HUES6 (cell line): ENCODE results near the gene FOXF2.
"Not testable (repeated sequence)": the region's sequence is repeated elsewhere in the genome, so short reads cannot be mapped to it uniquely, and the experiment has no call there.

Source experiments
- H3K27ac ChIP-seq: 2 replicates; pipeline ENCODE4 v1.7.0; 2013; ENCODE audit warnings: low read depth, mild to moderate bottlenecking, low read length, inconsistent platforms
- H3K27me3 ChIP-seq: 2 replicates; pipeline ENCODE4 v1.6.1; 2013; ENCODE audit warnings: low read length; ENCODE audit not compliant: control insufficient read depth, insufficient read depth
- H3K36me3 ChIP-seq: 2 replicates; pipeline ENCODE4 v1.6.1; 2013; ENCODE audit warnings: low read length; ENCODE audit not compliant: control insufficient read depth, insufficient read depth
- H3K4me1 ChIP-seq: 2 replicates; pipeline ENCODE4 v1.6.1; 2013; ENCODE audit warnings: low read length; ENCODE audit not compliant: control insufficient read depth, insufficient read depth
- H3K4me3 ChIP-seq: 2 replicates; pipeline ENCODE4 v1.5.1; 2013; ENCODE audit warnings: low read depth, low read length
- H3K9ac ChIP-seq: one replicate; pipeline ENCODE4 v1.6.1; 2013; ENCODE audit warnings: mild to moderate bottlenecking, low read length
- H3K9me3 ChIP-seq: 2 replicates; pipeline ENCODE4 v1.6.1; 2013; ENCODE audit warnings: low read depth, low read length; ENCODE audit not compliant: control insufficient read depth, insufficient read depth

Gene FOXF2

GRCh38 chr6:1363729-1364572, 25.4 kb upstream of the FOXF2 start:
- H3K27me3 ChIP-seq = peaks cover 32% of the 10 kb centered on the region

GRCh38 chr6:1364791-1365190, 24.6 kb upstream of the FOXF2 start:
- no peak overlapping the region for H3K9ac ChIP-seq
- H3K27me3 ChIP-seq = peaks cover 32% of the 10 kb centered on the region
- no peak overlapping the region for H3K27ac ChIP-seq
- H3K4me3 ChIP-seq = no peak overlapping the region
- no peaks in the 10 kb centered on the region for H3K36me3 ChIP-seq
- peaks cover 7% of the 10 kb centered on the region; the same call in 1 of the 2 replicates for H3K9me3 ChIP-seq
- H3K4me1 ChIP-seq = no peaks in the 10 kb centered on the region; the same call in 1 of the 2 replicates

More at GRCh38 chr6:1363729-1364572, 25.4 kb upstream of the FOXF2 start:
- H3K4me1 ChIP-seq = no peaks in the 10 kb centered on the region; the same call in 1 of the 2 replicates
- no peaks in the 10 kb centered on the region for H3K36me3 ChIP-seq
- no peaks in the 10 kb centered on the region for H3K9me3 ChIP-seq
- H3K9ac ChIP-seq = no peak overlapping the region
- no peak overlapping the region for H3K27ac ChIP-seq
- H3K4me3 ChIP-seq = no peak overlapping the region

DNA sequence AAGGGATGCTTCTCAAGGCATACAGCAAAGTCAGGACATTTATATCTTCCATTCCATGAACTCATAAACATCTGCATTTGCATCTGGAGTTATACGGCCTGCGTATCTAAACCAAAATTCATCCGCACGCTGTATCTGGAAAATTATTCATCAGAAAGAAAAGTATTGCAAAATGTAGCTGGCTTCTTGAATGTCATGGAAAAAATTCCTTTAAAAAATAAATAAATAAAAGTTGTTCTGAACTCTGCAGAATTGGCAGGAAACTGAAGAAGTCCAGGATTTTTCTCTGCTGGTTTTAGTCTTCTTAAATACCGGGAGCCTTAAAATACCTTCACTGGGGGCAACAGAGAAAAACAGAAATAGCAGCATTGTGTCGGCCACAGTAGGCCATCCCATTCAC, 23.7 kb upstream of the FOXF2 start:
- Histone ChIP-seq H3K4me1 (no peaks in the 10 kb centered on the region; the same call in 1 of the 2 replicates), H3K27me3 (peaks cover 32% of the 10 kb centered on the region), H3K4me3 (no peak overlapping the region), H3K27ac (no peak overlapping the region), H3K9me3 (peaks cover 11% of the 10 kb centered on the region; the same call in 1 of the 2 replicates), H3K36me3 (no peaks in the 10 kb centered on the region), H3K9ac (no peak overlapping the region)

DNA sequence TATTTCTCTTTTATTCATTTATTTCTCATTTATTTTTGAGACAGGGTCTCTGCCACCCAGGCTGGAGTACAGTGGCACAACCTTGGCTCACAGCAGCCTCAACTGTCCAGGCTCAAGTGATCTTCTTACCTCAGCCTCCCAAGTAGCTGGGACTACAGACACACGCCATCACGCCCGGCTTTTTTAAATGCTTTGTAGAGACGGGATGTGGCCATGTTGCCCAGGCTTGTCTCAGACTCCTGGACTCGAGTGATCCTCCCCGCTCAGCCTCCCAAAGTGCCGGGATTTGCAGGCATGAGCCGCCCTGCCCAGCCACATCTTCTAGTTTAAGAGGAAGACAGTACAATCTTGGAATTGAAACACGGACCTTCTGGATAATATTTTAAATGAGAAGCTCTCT, 21.6 kb upstream of the FOXF2 start:
- Histone ChIP-seq H3K4me3 (no peak overlapping the region), H3K36me3 (no peaks in the 10 kb centered on the region), H3K9me3 (peaks cover 11% of the 10 kb centered on the region; the same call in 1 of the 2 replicates), H3K27me3 (peaks cover 43% of the 10 kb centered on the region), H3K9ac (no peak overlapping the region), H3K27ac (no peak overlapping the region), H3K4me1 (no peaks in the 10 kb centered on the region; the same call in 1 of the 2 replicates)

DNA sequence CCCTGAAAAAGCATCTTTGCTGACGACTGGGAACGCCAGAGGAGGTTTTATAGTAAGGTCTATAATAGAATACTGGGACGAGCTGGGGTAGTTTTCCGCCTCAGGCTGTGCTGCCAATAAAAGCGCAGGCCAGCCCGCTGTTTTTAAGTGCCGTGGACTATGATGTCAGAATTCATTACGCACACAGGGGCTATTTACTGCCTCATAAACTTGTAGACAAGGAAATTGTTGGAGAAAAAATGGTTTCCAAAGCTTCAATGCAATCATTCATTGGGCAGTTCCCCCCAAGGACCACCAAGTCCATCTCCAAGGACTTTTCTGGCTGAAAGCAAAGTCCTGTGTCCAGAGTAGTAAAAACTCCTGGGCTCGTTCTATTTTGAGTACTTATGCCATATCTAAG, 20.4 kb upstream of the FOXF2 start:
- H3K4me1 ChIP-seq = no peaks in the 10 kb centered on the region; the same call in 1 of the 2 replicates
- no peak overlapping the region for H3K9ac ChIP-seq
- H3K27ac ChIP-seq = no peak overlapping the region
- H3K4me3 ChIP-seq = no peak overlapping the region
- peaks cover 50% of the 10 kb centered on the region for H3K27me3 ChIP-seq
- peaks cover 11% of the 10 kb centered on the region; the same call in 1 of the 2 replicates for H3K9me3 ChIP-seq
- no peaks in the 10 kb centered on the region for H3K36me3 ChIP-seq

- H3K36me3 ChIP-seq, H3K4me3 ChIP-seq, H3K27ac ChIP-seq, H3K4me1 ChIP-seq, H3K9ac ChIP-seq: not testable (repeated sequence)
- H3K27me3 ChIP-seq = peaks cover 52% of the 10 kb centered on the region
- peaks cover 11% of the 10 kb centered on the region; the same call in 1 of the 2 replicates for H3K9me3 ChIP-seq
These were observed 19.7 kb upstream of the FOXF2 start for GRCh38 chr6:1369695-1370094.

- Histone ChIP-seq H3K27me3 (peaks cover 63% of the 10 kb centered on the region), H3K9me3 (peaks cover 11% of the 10 kb centered on the region; the same call in 1 of the 2 replicates), H3K4me1 (no peaks in the 10 kb centered on the region), H3K27ac (no peak overlapping the region), H3K4me3 (no peak overlapping the region), H3K9ac (no peak overlapping the region), H3K36me3 (no peaks in the 10 kb centered on the region)
These were observed 17.4 kb upstream of the FOXF2 start for GRCh38 chr6:1371933-1372332.

DNA sequence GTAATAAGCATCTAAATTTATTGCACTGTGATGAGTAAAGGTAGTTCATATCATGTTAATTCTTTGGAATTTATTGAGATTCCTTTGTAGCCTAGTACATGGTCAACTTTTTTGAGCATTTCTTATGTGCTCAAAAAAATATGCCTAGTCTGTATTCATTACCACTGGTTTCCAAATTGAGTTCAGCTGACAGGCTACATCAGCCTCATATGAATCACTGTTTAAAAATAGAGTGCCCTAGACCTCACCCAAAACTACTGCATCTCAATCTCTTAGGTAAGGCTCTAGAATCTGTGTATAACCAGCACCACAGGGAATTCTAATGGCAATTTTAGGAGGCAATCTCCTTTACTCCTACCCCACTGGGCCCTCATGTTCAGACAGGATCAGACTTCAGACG, 16.7 kb upstream of the FOXF2 start:
- no peaks in the 10 kb centered on the region for H3K36me3 ChIP-seq
- no peak overlapping the region for H3K9ac ChIP-seq

DNA sequence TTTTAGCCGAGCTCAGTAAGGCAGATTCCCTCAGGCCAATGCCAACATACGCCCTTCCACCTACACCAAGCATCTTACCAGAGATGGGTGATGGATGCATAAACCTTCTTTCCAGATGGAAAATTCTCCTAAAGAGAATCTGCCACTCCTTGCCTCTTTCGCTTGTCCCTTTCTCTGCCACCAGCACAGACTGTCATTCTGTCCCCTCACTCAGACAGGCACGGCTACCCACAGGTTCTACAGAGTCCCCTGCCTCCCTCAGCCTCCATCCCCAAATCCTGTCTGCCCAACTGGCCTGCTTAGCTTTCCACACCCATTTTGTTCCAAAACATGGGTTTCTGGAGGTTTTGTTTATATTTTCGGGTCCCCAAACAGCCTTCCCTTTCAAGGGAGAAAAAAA, 12.7 kb upstream of the FOXF2 start:
- H3K4me1 ChIP-seq = peaks cover 18% of the 10 kb centered on the region
- H3K27ac ChIP-seq = no peak overlapping the region
- no peak overlapping the region for H3K4me3 ChIP-seq
- H3K36me3 ChIP-seq = no peaks in the 10 kb centered on the region
- H3K9ac ChIP-seq = no peak overlapping the region
- peaks cover 98% of the 10 kb centered on the region for H3K27me3 ChIP-seq
- no peaks in the 10 kb centered on the region for H3K9me3 ChIP-seq

More for the DNA sequence above, 16.7 kb upstream of the FOXF2 start:
- H3K9me3 ChIP-seq = peaks cover 11% of the 10 kb centered on the region; the same call in 1 of the 2 replicates
- H3K4me1 ChIP-seq = 0 out of 2 replicates have a peak, but pooled peaks cover 3% of the 10 kb centered on the region
- peaks cover 66% of the 10 kb centered on the region for H3K27me3 ChIP-seq
- H3K4me3 ChIP-seq = no peak overlapping the region
- H3K27ac ChIP-seq = no peak overlapping the region

DNA sequence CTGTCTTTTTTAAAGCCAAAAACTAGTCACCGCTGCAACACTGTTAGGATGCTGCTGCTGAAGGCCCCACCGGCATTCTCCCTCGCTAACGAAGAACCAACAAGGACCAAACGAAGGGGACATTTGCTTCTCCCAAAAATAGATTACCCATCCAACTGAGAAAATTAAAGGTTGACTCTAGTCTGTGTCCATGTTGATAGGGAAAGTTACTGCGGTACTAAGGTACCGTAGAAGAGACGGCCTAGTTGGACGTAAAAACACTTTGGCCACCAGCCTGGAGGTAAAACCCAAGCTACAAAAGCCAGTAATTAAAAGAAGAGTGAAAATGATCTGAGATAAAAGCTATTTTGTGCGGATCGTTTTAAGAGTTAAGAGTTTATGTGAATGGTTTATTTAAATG, 11.8 kb upstream of the FOXF2 start:
- H3K27ac ChIP-seq = no peak overlapping the region
- no peaks in the 10 kb centered on the region for H3K36me3 ChIP-seq
- peaks cover 20% of the 10 kb centered on the region for H3K4me1 ChIP-seq
- H3K9ac ChIP-seq = no peak overlapping the region
- H3K27me3 ChIP-seq = peaks cover 98% of the 10 kb centered on the region
- H3K9me3 ChIP-seq = no peaks in the 10 kb centered on the region
- H3K4me3 ChIP-seq = peak overlapping the region; percentile 53
